Cardiac muscle cell (in vitro differentiated cells and primary cell): ENCODE measurements around the gene PRTFDC1. TPM values are rescaled to one million over a fixed set of nuclear protein-coding genes. Genes with fewer than 3 reads are reported as not detected.

Source experiments
- DNase-seq, 2 donors: peaks; one replicate each; pipeline versions ENCODE4 v3.0.0 to v3.0.0-alpha.2; 2010 to 2017; ENCODE audit warnings: low read depth in 1 of 2, low spot score in 1 of 2
- H3K27ac ChIP-seq: fragments of 200-600 bp; sonication (generic); 2 replicates; pipeline ENCODE4 v1.5.1; 2016
- H3K27me3 ChIP-seq: fragments of 200-600 bp; sonication (generic); 2 replicates; pipeline ENCODE4 v1.6.0; 2016; ENCODE audit warnings: control low read depth
- H3K36me3 ChIP-seq: fragments of 200-600 bp; sonication (generic); 2 replicates; pipeline ENCODE4 v1.5.1; 2016; ENCODE audit warnings: control low read depth
- H3K4me1 ChIP-seq: fragments of 200-600 bp; sonication (generic); 2 replicates; pipeline ENCODE4 v1.8.1; 2017; ENCODE audit warnings: low read depth, mild to moderate bottlenecking, mixed run types
- H3K4me3 ChIP-seq: fragments of 200-600 bp; sonication (generic); 2 replicates; pipeline ENCODE4 v1.5.1; 2016; ENCODE audit warnings: mild to moderate bottlenecking
- H3K9me3 ChIP-seq: fragments of 200-600 bp; sonication (generic); 2 replicates; pipeline ENCODE4 v1.5.1; 2017; ENCODE audit warnings: low read depth, mild to moderate bottlenecking, control low read depth
- CTCF ChIP-seq: IDR thresholded peaks from 2 replicates; pipeline ENCODE4 v1.5.1; 2012; ENCODE audit warnings: low read depth, mild to moderate bottlenecking, low read length
- polyA plus RNA-seq: library from polyadenylated mRNA; unstranded; fragments of >200 nt; fragmentation: Nextera tagmentation; extraction: Ambion mirVana; gene quantifications from 2 replicates; pipeline ENCODE4 v1.2.1, GENCODE V29; 2016
- total RNA-seq: library from RNA; depleted of rRNA; stranded (reverse); fragments of >200 nt; gene quantifications from 2 replicates; pipeline ENCODE4 v1.2.3, GENCODE V29; 2016

PRTFDC1 gene
- total and polyA plus RNA-seq, 2 experiments from 2014 or later, result 3.1 to 3.8 TPM

DNA sequence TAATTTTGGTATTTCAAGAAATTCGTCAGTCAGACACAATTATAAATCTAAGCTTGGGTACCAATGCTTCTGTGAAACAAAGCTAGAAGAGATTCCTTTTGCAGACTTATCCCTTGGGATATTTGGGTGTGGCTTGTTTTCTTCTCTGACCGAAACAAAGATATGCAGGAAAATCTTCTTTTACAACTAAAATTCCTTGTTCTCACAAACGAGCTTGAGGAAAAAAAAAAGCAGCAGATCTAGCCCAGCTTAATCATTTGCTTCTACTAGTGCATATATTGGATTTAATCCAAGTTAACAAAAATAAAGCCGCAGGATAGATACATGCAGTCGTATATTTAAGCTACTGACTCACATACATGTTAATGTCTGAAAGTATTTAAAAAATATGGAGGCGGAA is 104.2 kb downstream of the PRTFDC1 start:
- TF ChIP-seq CTCF, result no peak
- Histone ChIP-seq H3K27me3 (no peaks in the 10 kb centered on the region), H3K4me3 (no peak overlapping the region), H3K4me1 (no peaks in the 10 kb centered on the region), H3K27ac (no peak overlapping the region), H3K9me3 (no peaks in the 10 kb centered on the region), H3K36me3 (no peaks in the 10 kb centered on the region)
- DNase-seq, result peak in 1 of 2 donors; percentile 22

DNA sequence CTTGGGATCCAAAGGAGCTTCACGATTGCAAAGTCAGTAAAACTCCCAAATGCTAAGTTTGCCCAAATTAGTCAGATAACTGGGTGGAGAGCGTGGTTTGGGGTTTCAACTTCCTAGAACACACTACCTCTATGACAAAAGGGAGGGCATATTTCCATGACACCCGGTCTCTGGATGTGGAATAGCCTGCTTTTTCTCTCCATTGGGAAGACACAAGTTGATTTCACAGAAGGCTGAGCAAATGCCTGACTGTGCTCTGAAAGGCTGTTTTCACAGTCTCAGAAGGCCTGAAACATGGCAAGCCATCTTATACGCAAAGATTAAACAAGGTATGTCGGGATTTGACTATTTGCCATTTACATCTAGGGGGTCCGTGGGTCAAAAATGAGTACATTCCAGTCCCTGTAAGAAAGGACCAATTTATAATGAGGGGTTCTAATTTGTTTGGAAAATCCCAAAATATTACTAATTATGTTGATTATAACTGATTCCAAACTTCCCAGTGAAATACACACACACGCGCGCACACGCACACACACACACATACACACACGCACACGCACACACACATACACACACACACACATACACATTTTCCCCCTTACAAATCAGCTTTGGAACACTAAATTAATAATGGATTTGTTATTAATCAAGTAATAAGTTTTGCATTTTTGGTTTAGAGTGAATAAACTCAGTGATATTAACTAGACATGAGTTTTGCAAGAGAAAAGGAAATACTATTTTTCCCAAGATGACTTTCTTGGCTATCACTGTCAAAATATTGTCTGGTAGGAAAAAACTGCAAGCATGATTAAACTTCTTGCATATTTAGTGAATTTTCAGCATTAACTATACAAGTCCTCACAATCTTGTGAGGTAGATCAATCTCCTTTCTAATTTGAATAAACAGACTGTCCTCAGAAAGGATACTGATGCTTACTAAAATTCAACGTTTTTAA is 105.0 kb downstream of the PRTFDC1 start:
- no peak overlapping the region for H3K27ac ChIP-seq
- no peak for TF ChIP-seq CTCF
- H3K4me1 ChIP-seq, result no peaks in the 10 kb centered on the region
- no peak overlapping the region for H3K4me3 ChIP-seq
- no peaks in the 10 kb centered on the region for H3K9me3 ChIP-seq
- H3K36me3 ChIP-seq, result no peaks in the 10 kb centered on the region
- H3K27me3 ChIP-seq, result no peaks in the 10 kb centered on the region
- peak in 1 of 2 donors; percentile 49 for DNase-seq

- no peak overlapping the region for H3K4me3 ChIP-seq
- DNase-seq, result no peak
- no peaks in the 10 kb centered on the region for H3K4me1 ChIP-seq
- TF ChIP-seq CTCF, result no peak
- H3K9me3 ChIP-seq, result no peaks in the 10 kb centered on the region
- no peaks in the 10 kb centered on the region for H3K27me3 ChIP-seq
- H3K27ac ChIP-seq, result no peak overlapping the region
- no peaks in the 10 kb centered on the region for H3K36me3 ChIP-seq
These were observed 107.7 kb downstream of the PRTFDC1 start for GRCh38 chr10:24844742-24845141.

DNA sequence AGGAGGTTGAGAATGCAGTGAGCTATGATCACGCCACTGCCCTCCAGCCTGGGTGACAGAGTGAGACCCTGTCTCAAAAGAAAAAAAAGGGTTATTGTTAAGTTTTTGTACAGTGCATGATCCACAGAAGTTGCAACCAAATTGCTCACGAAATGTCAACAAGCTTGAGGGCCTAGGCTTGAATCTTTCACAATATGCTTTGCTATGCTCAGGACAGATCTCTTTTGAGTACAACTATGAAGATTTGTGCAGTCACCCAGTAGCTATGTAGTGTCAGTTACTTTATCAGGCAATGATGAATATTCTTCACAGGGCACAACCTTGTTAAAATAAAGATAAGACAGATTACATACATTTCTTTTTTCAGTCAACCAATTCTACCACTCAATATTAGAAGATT is 109.2 kb downstream of the PRTFDC1 start:
- no peaks in the 10 kb centered on the region for H3K27me3 ChIP-seq
- no peaks in the 10 kb centered on the region for H3K4me1 ChIP-seq
- H3K36me3 ChIP-seq, result no peaks in the 10 kb centered on the region
- no peak for TF ChIP-seq CTCF
- DNase-seq, result no peak
- H3K27ac ChIP-seq, result no peak overlapping the region
- no peak overlapping the region for H3K4me3 ChIP-seq
- H3K9me3 ChIP-seq, result no peaks in the 10 kb centered on the region

GRCh38 chr10:24842856-24843255 is 109.5 kb downstream of the PRTFDC1 start:
- Histone ChIP-seq H3K9me3 (no peaks in the 10 kb centered on the region), H3K27me3 (no peaks in the 10 kb centered on the region), H3K4me3 (no peak overlapping the region), H3K4me1 (no peaks in the 10 kb centered on the region), H3K36me3 (no peaks in the 10 kb centered on the region), H3K27ac (no peak overlapping the region)
- DNase-seq, result no peak
- TF ChIP-seq CTCF, result no peak
